Activated CD8-positive, alpha-beta T cell treated with anti-CD3 and anti-CD28 coated beads for 36 hours (primary cell): Measurements from ENCODE around the gene ACTMAP. TPM values are rescaled to one million over a fixed set of nuclear protein-coding genes. Genes with fewer than 3 reads are reported as not detected.
A peak's percentile ranks its signal among the peaks of the same experiment; 100 is the strongest.
"Not testable (repeated sequence)": the region's sequence is repeated elsewhere in the genome, so short reads cannot be mapped to it uniquely, and the experiment has no call there.

Experiments
- ATAC-seq: fragments of 200-7000 bp; cut with Tn5 transposase; one replicate; pipeline ENCODE4 v1.10.0; 2021; ENCODE audit warnings: mild to moderate bottlenecking, moderate library complexity
- CTCF ChIA-PET: fragments of 350-600 bp; sonication (Branson Sonifier 250); formaldehyde crosslinking; loops from one replicate; lab custom pipeline; 2021; ENCODE audit warnings: antibody characterized with exemption; lab: Charles Lee
- POLR2A ChIA-PET: fragments of 350-600 bp; sonication (Branson Sonifier 250); formaldehyde crosslinking; loops from one replicate; lab custom pipeline; 2021; ENCODE audit warnings: antibody characterized with exemption; lab: Charles Lee
- DNase-seq: peaks from one replicate; pipeline ENCODE4 v3.0.0-alpha.2; 2020
- H3K27ac Mint-ChIP-seq: one replicate; pipeline ENCODE4 v1.8.0; 2021; ENCODE audit warnings: mild to moderate bottlenecking, mixed read lengths
- H3K27me3 Mint-ChIP-seq: one replicate; pipeline ENCODE4 v1.8.0; 2021; ENCODE audit warnings: mixed read lengths
- H3K36me3 Mint-ChIP-seq: one replicate; pipeline ENCODE4 v1.8.0; 2021; ENCODE audit warnings: low read depth, mixed read lengths
- H3K4me1 Mint-ChIP-seq: one replicate; pipeline ENCODE4 v1.8.0; 2021; ENCODE audit warnings: low read depth, mixed read lengths
- H3K4me3 Mint-ChIP-seq: one replicate; pipeline ENCODE4 v1.8.0; 2021; ENCODE audit warnings: mild to moderate bottlenecking, moderate library complexity, mixed read lengths
- H3K9me3 Mint-ChIP-seq: one replicate; pipeline ENCODE4 v1.8.0; 2021; ENCODE audit warnings: mixed read lengths
- CTCF ChIP-seq: fragments of 200-600 bp; IDR thresholded peaks from one replicate; pipeline ENCODE4 v1.8.0; 2022; ENCODE audit warnings: antibody characterized with exemption, mild to moderate bottlenecking
- intact Hi-C: fragments of 100-400 bp; cut with micrococcal nuclease; formaldehyde crosslinking; loops from one replicate; pipeline ENCODE4 v1.10.0; 2022
- total RNA-seq, 2 experiments: library from RNA; stranded (reverse); gene quantifications; one replicate each; pipeline ENCODE4 v1.2.3, GENCODE V29; 2021

The ACTMAP gene
- total RNA-seq, 2 experiments from 2014 or later = 12.8 to 14.2 TPM

- POLR2A ChIA-PET = interaction anchor here (0.7 to 3.6 kb wide), 18 partner anchors 9 to 778 kb away, joined by 3 to 22 read pairs (median 6); partner anchors contain the start of genes ACTMAP, COQ8B, EGLN2 and ITPKC
- ATAC-seq = peak; percentile 62
- CTCF ChIA-PET = interaction anchor here (0.7 to 4.0 kb wide), 12 partner anchors 10 to 637 kb away, joined by 3 to 32 read pairs (median 5); partner anchors contain the start of gene EGLN2
- H3K4me1 Mint-ChIP-seq = peaks cover 50% of the 10 kb centered on the region
- DNase-seq = peak; percentile 98
- H3K27me3 Mint-ChIP-seq = no peaks in the 10 kb centered on the region
- TF ChIP-seq CTCF = no peak
- peak overlapping the region; percentile 96 for H3K27ac Mint-ChIP-seq
- H3K4me3 Mint-ChIP-seq = peak overlapping the region; percentile 92
- no peaks in the 10 kb centered on the region for H3K9me3 Mint-ChIP-seq
- peaks cover 16% of the 10 kb centered on the region for H3K36me3 Mint-ChIP-seq
- intact Hi-C loops = no loop called here
Measured at GRCh38 chr19:40776932-40777644, 26.8 kb upstream of the ACTMAP start.

- no peak overlapping the region for H3K4me3 Mint-ChIP-seq
- no peaks in the 10 kb centered on the region for H3K9me3 Mint-ChIP-seq
- H3K36me3 Mint-ChIP-seq = peaks cover 18% of the 10 kb centered on the region
- H3K27me3 Mint-ChIP-seq = no peaks in the 10 kb centered on the region
- CTCF ChIA-PET = interaction anchor here (1.5 to 4.0 kb wide), 5 partner anchors 16 to 142 kb away, joined by 4 to 32 read pairs (median 13); no protein-coding TSS in a partner anchor
- H3K27ac Mint-ChIP-seq = no peak overlapping the region
- intact Hi-C loops = no loop called here
- no peak for TF ChIP-seq CTCF
- ATAC-seq (no peak), DNase-seq (no peak)
- POLR2A ChIA-PET = interaction anchor here (1.1 to 3.6 kb wide), 7 partner anchors 10 to 26 kb away, joined by 3 to 22 read pairs (median 12); partner anchors contain the start of gene ACTMAP
- peaks cover 49% of the 10 kb centered on the region for H3K4me1 Mint-ChIP-seq
Measured at GRCh38 chr19:40776364-40776763, 26.1 kb upstream of the ACTMAP start.

- Mint-ChIP-seq H3K4me3 (no peak overlapping the region), H3K27me3 (no peaks in the 10 kb centered on the region), H3K27ac (no peak overlapping the region), H3K9me3 (peaks cover 6% of the 10 kb centered on the region), H3K4me1 (peaks cover 51% of the 10 kb centered on the region), H3K36me3 (peaks cover 21% of the 10 kb centered on the region)
- no peak for TF ChIP-seq CTCF
- CTCF ChIA-PET = interaction anchor here (3.5 kb wide), 1 partner anchor 20 kb away, joined by 13 read pairs; no protein-coding TSS in a partner anchor
- POLR2A ChIA-PET = interaction anchor here (1.2 to 3.6 kb wide), 2 partner anchors 18 to 21 kb away, joined by 3 to 22 read pairs; no protein-coding TSS in a partner anchor
- DNase-seq (no peak), ATAC-seq (no peak)
- intact Hi-C loops = no loop called here
Measured at GRCh38 chr19:40775632-40776022, 25.4 kb upstream of the ACTMAP start.

GRCh38 chr19:40774916-40775631 is 24.8 kb upstream of the ACTMAP start, which contains the start of gene MIA:
Gene MIA, plus strand, starts transcription at chr19:40775521. Its CDS starts 22 bp downstream, at chr19:40775543.
- H3K36me3 Mint-ChIP-seq = peaks cover 20% of the 10 kb centered on the region
- peaks cover 48% of the 10 kb centered on the region for H3K4me1 Mint-ChIP-seq
- peaks cover 6% of the 10 kb centered on the region for H3K9me3 Mint-ChIP-seq
- no peak within 1 kb of the TSS for H3K27ac Mint-ChIP-seq
- intact Hi-C loops = no loop called here
- ChIA-PET POLR2A (interaction anchor here (3.6 kb wide), 1 partner anchor 21 kb away, joined by 22 read pairs; no protein-coding TSS in a partner anchor), CTCF (no interaction called here)
- H3K4me3 Mint-ChIP-seq = no peak within 1 kb of the TSS
- ATAC-seq (no peak), DNase-seq (no peak)
- TF ChIP-seq CTCF = no peak
- no peaks in the 10 kb centered on the region for H3K27me3 Mint-ChIP-seq

GRCh38 chr19:40771101-40771862 is 21.0 kb upstream of the ACTMAP start:
- H3K27me3 Mint-ChIP-seq, H3K4me3 Mint-ChIP-seq, H3K9me3 Mint-ChIP-seq, intact Hi-C loops, DNase-seq: not testable (repeated sequence)
- ChIA-PET CTCF (interaction anchor here (1.2 kb wide), 1 partner anchor 41 kb away, joined by 3 read pairs; no protein-coding TSS in a partner anchor), POLR2A (interaction anchor here (0.9 kb wide), 1 partner anchor 8 kb away, joined by 4 read pairs; no protein-coding TSS in a partner anchor)
- peak; percentile 39 for ATAC-seq
- Mint-ChIP-seq H3K4me1 (peaks cover 22% of the 10 kb centered on the region), H3K36me3 (peaks cover 31% of the 10 kb centered on the region), H3K27ac (peak overlapping the region; percentile 72)
